Astrocyte (in vitro differentiated cells and primary cell): Measurements from ENCODE around the gene TRIM44.

ENCODE experiments used
- CTCF ChIP-seq: IDR thresholded peaks from 2 replicates; pipeline ENCODE4 v1.5.1; 2011; ENCODE audit warnings: low read depth, mild to moderate bottlenecking, inconsistent platforms, low read length, moderate library complexity; ENCODE audit not compliant: insufficient read depth
- EZH2 ChIP-seq: IDR thresholded peaks from 2 replicates; pipeline ENCODE4 v1.6.1; 2012; ENCODE audit warnings: mild to moderate bottlenecking, low read length, inconsistent platforms; ENCODE audit not compliant: insufficient read depth

- no peak for TF ChIP-seq EZH2
- no peak for TF ChIP-seq CTCF
Measured at GRCh38 chr11:35618497-35619115, 44.0 kb upstream of the TRIM44 start.
